HuH-7 (cell line): ENCODE measurements around the gene TENM4.

Experiments used
- DNase-seq: peaks from one replicate; pipeline ENCODE4 v3.0.0; 2011; ENCODE audit warnings: low spot score

The TENM4 gene

DNA sequence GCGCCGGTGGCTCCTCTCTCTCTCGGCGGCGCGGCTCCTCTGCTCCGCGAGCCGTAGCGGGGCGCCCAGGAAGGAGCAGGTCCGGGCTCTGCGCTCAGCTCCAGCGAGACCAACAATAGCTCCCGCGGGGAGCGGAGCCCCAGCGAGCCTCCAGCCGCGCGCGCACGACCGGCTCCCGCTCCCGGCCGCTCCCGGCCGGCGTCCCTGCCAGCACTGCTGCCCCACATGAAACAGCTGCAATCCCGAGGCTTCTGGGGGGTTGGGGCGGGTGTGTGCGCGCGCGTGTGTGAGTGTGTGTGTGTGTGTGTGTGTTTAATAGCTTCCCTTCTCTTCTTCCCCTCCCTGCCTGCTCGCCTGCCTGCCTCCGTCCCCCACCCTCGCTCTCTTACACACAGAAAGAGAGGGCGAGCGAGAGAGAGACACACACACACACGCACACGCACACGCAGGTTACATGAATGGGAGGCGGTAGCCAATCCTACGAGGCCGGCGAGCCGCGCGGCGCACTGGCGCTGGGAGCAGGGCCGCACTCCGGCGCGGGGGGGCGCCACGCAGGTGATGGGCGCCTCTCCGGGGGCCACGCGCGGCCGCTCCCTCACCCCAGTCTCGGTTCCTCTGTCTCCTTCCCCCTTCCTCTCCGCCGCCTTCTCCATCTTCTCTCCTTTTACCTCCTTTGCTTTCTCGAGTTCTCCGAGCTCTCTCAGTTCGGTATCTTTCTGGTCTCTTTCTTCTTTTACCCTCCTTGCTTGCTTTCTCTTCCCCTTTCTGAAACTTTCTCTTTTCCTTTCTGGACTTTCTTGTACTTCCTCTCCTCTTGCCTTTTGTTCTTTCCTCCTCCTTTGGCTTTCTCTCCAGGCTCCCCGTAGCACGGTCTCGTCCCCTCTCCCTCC is at the start of gene TENM4:
Gene TENM4, minus strand, starts transcription at position 460 of the 890 bp plus-strand sequence. CDS start 371,086 bp downstream, outside the sequence.
- no peak for DNase-seq

- no peak for DNase-seq
Measured at GRCh38 chr11:79488286-79488685, 47.5 kb upstream of the TENM4 start.

- no peak for DNase-seq
Measured at GRCh38 chr11:79487412-79487811, 46.6 kb upstream of the TENM4 start.

- DNase-seq: no peak
Measured at GRCh38 chr11:79486242-79486984, 45.6 kb upstream of the TENM4 start.

- DNase-seq: no peak
Measured at GRCh38 chr11:79485694-79486093, 44.9 kb upstream of the TENM4 start.

- DNase-seq: no peak
Measured at GRCh38 chr11:79484872-79485271, 44.0 kb upstream of the TENM4 start.

DNA sequence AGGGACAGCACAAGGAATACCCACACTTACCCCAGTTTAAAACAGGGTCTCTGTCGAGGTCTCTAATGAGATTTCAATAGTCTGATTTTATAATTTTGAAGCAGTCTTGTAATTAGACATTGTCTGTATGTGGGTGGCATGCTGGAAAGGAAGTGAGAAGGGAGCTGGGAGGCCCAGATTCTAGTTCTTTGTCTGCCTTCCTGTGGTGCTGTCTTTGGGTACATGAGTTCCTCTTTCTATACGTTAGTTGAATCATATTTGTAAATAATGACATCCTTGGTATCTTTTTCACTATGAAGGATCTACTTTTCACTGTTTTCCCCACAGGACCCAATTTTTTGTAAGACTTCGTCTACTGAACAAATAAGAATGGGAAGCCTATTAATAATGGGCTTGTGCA is 42.0 kb upstream of the TENM4 start:
- no peak for DNase-seq

GRCh38 chr11:79481795-79482194 is 41.0 kb upstream of the TENM4 start:
- no peak for DNase-seq

GRCh38 chr11:79480864-79481263 is 40.0 kb upstream of the TENM4 start:
- DNase-seq: no peak

GRCh38 chr11:79472819-79473529 is 32.1 kb upstream of the TENM4 start:
- no peak for DNase-seq

DNA sequence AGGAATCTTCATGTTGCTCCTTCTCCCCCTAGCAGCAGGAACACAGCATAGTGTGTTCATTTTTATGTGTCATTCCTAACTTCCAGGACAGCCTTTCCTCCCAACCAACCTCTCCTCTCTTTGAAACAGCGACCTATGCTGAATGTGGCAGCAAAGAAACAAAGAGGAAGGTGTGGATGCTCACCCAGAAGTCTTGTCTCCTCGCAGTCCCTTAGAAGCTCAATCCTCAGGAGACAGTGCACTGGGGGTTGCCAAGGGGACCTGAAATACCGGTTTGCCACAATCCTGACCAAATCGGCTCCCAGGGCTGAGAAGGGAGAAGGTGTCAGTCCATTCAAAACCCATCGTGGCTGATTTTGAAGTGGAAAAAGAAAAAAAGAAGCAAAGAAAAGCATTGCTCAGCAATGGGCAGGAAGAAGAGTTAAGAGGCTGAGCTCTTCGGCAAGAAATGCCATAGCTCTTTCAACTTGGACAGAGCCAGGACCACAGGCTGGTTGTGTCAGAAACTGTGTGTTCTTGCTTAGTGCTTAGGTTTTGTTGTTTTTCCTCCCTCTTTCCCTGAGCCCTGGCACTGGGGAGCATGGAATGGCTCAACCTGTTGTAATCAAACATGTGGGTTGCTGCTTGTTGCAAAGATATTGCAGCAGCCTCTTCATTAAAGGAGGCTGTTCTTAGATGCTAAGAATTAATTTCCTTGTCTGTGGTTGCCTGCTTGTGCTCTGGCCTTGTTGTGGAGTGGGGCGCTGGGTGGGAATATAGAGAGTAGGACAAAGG is 30.4 kb upstream of the TENM4 start:
- no peak for DNase-seq

GRCh38 chr11:79470161-79470560 is 29.3 kb upstream of the TENM4 start:
- DNase-seq: no peak

DNA sequence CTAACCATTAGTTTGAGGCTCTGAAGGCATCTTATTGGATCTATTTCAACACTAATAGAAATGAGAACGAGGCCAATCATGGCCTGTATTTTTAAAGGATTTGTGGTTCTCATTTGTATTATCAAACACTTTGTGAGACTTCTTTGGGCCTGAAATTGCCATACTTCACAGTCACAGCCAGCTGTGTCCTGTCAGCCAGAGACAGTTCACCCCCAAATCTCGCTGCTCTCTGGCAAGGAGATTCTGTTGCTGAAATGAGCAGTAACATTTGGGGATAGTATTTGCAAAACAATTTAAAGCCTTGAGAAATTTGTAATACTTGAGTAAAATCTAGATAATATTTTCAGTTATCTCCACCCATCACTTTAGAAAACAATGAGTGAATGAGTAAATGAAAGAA is 26.9 kb upstream of the TENM4 start:
- DNase-seq: no peak

- DNase-seq: no peak
Measured at GRCh38 chr11:79466411-79466810, 25.6 kb upstream of the TENM4 start.

- DNase-seq: no peak
Measured at GRCh38 chr11:79465160-79465559, 24.3 kb upstream of the TENM4 start.

DNA sequence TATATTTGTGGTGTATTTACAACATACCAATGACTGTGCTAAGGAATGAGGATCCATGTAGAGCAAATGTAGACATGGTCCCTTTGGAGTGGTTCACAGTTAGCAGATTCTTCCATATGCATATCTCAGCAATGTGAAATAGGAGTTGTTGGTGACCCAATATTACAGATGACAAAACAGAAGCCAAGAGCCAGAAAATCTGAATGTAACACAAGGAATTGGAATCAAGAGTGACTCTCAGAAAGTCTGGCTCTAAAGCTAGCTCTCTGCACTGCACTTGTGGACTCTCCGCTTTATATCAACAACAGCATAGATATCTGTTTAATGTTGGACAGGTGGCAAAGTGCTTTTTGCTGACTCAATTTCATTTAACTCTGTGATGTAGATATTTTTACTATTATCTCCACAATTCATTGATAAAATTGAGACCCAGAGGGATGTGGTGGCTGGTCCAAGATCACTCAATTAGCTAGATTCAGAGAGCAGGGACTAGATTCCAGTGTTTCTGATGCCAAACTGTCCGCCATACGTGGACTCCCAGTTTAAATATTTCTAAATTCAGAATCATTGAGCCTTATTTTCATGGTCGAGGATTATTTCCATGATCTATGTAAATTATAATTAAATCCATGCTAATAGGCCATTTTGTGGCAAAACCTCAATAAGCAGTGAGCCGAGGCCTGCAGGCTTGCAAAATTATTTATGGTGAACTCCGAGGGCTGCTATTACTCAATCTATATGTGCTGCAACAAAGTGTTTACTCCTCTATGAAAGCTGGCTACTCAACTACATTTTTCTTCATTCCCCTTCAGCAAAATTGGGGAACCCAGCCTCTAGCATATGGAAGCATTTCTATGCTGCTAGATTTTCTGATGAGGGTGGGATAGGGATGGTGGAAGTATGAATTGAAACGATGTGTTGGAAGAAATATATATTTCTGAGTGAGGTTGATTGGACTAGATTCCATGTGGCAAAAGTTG is 21.1 kb upstream of the TENM4 start:
- DNase-seq: no peak

- DNase-seq: no peak
Measured at GRCh38 chr11:79461144-79461543, 20.3 kb upstream of the TENM4 start.

- DNase-seq: no peak
Measured at GRCh38 chr11:79458709-79459108, 17.9 kb upstream of the TENM4 start.

DNA sequence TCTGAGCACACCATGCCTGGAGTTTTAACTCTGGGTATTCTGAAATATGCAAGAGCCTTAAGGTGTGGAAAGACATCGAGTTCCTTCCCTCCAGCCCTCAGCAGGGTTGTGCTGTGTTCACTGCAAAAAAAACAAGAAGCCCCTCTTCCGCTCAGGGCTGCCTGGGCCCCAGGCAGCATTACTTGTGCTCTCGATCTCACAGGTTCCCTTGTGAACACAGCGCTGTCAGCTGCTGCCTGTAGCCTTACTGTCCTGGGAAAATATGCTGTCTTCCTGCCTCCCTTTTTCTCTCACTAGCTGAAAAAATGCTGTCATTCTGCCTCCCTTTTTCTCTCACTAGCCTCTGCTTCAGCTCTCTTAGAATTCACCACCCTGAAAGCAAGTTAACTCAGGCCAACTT is 15.7 kb upstream of the TENM4 start:
- DNase-seq: no peak

- DNase-seq: no peak
Measured at GRCh38 chr11:79453617-79454016, 12.8 kb upstream of the TENM4 start.

- DNase-seq: no peak
Measured at GRCh38 chr11:79449040-79449439, 8.2 kb upstream of the TENM4 start.
